T47D (cell line): ENCODE data around the gene GJB3.
"Not testable (repeated sequence)": the region's sequence is repeated elsewhere in the genome, so short reads cannot be mapped to it uniquely, and the experiment has no call there.

Experiments
- DNase-seq, 2 experiments: peaks; one replicate each; pipeline versions ENCODE4 v3.0.0 to v3.0.0-alpha.2; 2011 to 2012; ENCODE audit warnings: low read depth in 1 of 2, low spot score in 1 of 2
- JUND ChIP-seq: IDR thresholded peaks from 2 replicates; pipeline ENCODE4 v1.6.1; 2012; ENCODE audit warnings: low read depth
- in situ Hi-C: cut with HindIII; loops from 2 replicates; pipeline ENCODE4 v1.10.0; 2016; ENCODE audit warnings: low sequenced_read_pairs, low pct_unique_long_range_greater_than_20kb

GJB3 gene

GRCh38 chr1:34781071-34781843 is at the start of gene GJB3:
Gene GJB3 (plus strand): TSS chr1:34781214. CDS start chr1:34784763, 3,549 bp downstream.
- in situ Hi-C loops: no loop called here
- peak; percentile 7 to 21 for DNase-seq
- no peak for TF ChIP-seq JUND

GRCh38 chr1:34732831-34733230 is 48.2 kb upstream of the GJB3 start:
- DNase-seq, in situ Hi-C loops: not testable (repeated sequence)

GRCh38 chr1:34736692-34737091 is 44.3 kb upstream of the GJB3 start:
- no peak for DNase-seq
- TF ChIP-seq JUND: no peak
- in situ Hi-C loops: no loop called here

GRCh38 chr1:34737236-34737635 is 43.8 kb upstream of the GJB3 start:
- in situ Hi-C loops, DNase-seq: not testable (repeated sequence)

- DNase-seq: no peak
- in situ Hi-C loops: no loop called here
- no peak for TF ChIP-seq JUND
These were observed 41.4 kb upstream of the GJB3 start for GRCh38 chr1:34739613-34740012.

- TF ChIP-seq JUND: no peak
- in situ Hi-C loops: no loop called here
These were observed 40.7 kb upstream of the GJB3 start for GRCh38 chr1:34740161-34740868.

GRCh38 chr1:34742667-34743270 is 38.2 kb upstream of the GJB3 start:
- TF ChIP-seq JUND: no peak
- in situ Hi-C loops: no loop called here
- peak; percentile 64 to 69 for DNase-seq

More at GRCh38 chr1:34740161-34740868, 40.7 kb upstream of the GJB3 start:
- no peak for DNase-seq

- no peak for TF ChIP-seq JUND
- DNase-seq: no peak
- in situ Hi-C loops: no loop called here
These were observed 37.2 kb upstream of the GJB3 start for GRCh38 chr1:34743775-34744174.

GRCh38 chr1:34744851-34745250 is 36.2 kb upstream of the GJB3 start:
- no peak for DNase-seq
- TF ChIP-seq JUND: no peak
- in situ Hi-C loops: no loop called here

GRCh38 chr1:34745666-34746065 is 35.3 kb upstream of the GJB3 start:
- no peak for DNase-seq
- TF ChIP-seq JUND: no peak
- in situ Hi-C loops: no loop called here

- DNase-seq: no peak
- in situ Hi-C loops: no loop called here
These were observed 34.9 kb upstream of the GJB3 start for GRCh38 chr1:34746101-34746500.

GRCh38 chr1:34746785-34747637 is 34.0 kb upstream of the GJB3 start:
- TF ChIP-seq JUND: no peak
- in situ Hi-C loops: no loop called here
- no peak for DNase-seq

More at GRCh38 chr1:34746101-34746500, 34.9 kb upstream of the GJB3 start:
- no peak for TF ChIP-seq JUND
